Upper lobe of right lung (tissue), 1 donor: ENCODE results near the gene MARCKSL1. TPM values are rescaled to one million over a fixed set of nuclear protein-coding genes. Genes with fewer than 3 reads are reported as not detected.
"Not testable (repeated sequence)": the region's sequence is repeated elsewhere in the genome, so short reads cannot be mapped to it uniquely, and the experiment has no call there.

ENCODE experiments used
- ATAC-seq: fragments of 200-7000 bp; cut with Tn5 transposase; one replicate; pipeline ENCODE4 v1.9.1; 2020; ENCODE audit warnings: mild to moderate bottlenecking, moderate library complexity
- DNase-seq: peaks from one replicate; pipeline ENCODE4 v3.0.0-alpha.2; 2020
- H3K27ac ChIP-seq: fragments of 200-600 bp; one replicate; pipeline ENCODE4 v1.8.0; 2022
- H3K27me3 ChIP-seq: fragments of 200-600 bp; one replicate; pipeline ENCODE4 v1.8.0; 2022; ENCODE audit warnings: mild to moderate bottlenecking
- H3K36me3 ChIP-seq: fragments of 200-600 bp; one replicate; pipeline ENCODE4 v1.8.0; 2022
- H3K4me1 ChIP-seq: fragments of 200-600 bp; one replicate; pipeline ENCODE4 v1.8.0; 2022
- H3K4me3 ChIP-seq: fragments of 200-600 bp; one replicate; pipeline ENCODE4 v1.8.0; 2022; ENCODE audit warnings: mild to moderate bottlenecking
- H3K9me3 ChIP-seq: fragments of 200-600 bp; one replicate; pipeline ENCODE4 v1.8.0; 2022
- intact Hi-C: fragments of 100-400 bp; cut with DNase I; formaldehyde crosslinking; loops from one replicate; pipeline ENCODE4 v1.11.0; 2022
- total RNA-seq: library from RNA; stranded (reverse); fragmentation: NEBNext Ultra II Directional; extraction: Animal tissue kit (Norgen Biotek cat#: 25700); gene quantifications from one replicate; pipeline ENCODE4 v1.2.1, GENCODE V29; 2021
- TF ChIP-seq, protein P1 (sequence below): fragments of 200-600 bp; IDR thresholded peaks from one replicate; pipeline ENCODE4 v1.8.0; 2022; ENCODE audit warnings: antibody characterized with exemption
- donor health status: DM: no; HTN: yes; CAD: no; lungs with severe emphysema.

Gene MARCKSL1
- total RNA-seq, 1 donor from 2014 or later = 44.5 TPM

DNA sequence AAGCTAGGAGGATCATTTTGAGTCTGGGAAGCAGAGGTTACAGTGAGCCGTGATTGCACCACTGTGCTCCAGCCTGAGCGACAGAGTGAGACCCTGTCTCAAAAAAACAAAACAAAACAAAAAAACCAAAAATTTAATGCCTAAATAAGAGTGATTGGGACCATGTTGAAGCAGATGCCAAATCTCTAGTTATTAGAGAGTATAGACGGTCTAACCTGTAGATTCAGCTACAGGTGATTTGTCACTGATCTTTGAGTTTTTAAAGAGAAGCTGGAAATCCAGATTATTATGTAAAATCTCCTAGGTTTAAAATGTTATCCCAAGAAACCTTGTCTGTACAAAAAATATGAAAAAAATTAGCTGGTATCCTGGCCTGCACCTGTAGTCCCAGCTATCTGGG, 32.7 kb downstream of the MARCKSL1 start:
- no peak overlapping the region for H3K27ac ChIP-seq
- no peaks in the 10 kb centered on the region for H3K9me3 ChIP-seq
- intact Hi-C loops = no loop called here
- H3K36me3 ChIP-seq = peaks cover 41% of the 10 kb centered on the region
- no peaks in the 10 kb centered on the region for H3K27me3 ChIP-seq
- TF ChIP-seq, protein P1, sequence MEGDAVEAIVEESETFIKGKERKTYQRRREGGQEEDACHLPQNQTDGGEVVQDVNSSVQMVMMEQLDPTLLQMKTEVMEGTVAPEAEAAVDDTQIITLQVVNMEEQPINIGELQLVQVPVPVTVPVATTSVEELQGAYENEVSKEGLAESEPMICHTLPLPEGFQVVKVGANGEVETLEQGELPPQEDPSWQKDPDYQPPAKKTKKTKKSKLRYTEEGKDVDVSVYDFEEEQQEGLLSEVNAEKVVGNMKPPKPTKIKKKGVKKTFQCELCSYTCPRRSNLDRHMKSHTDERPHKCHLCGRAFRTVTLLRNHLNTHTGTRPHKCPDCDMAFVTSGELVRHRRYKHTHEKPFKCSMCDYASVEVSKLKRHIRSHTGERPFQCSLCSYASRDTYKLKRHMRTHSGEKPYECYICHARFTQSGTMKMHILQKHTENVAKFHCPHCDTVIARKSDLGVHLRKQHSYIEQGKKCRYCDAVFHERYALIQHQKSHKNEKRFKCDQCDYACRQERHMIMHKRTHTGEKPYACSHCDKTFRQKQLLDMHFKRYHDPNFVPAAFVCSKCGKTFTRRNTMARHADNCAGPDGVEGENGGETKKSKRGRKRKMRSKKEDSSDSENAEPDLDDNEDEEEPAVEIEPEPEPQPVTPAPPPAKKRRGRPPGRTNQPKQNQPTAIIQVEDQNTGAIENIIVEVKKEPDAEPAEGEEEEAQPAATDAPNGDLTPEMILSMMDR = no peak
- no peaks in the 10 kb centered on the region for H3K4me1 ChIP-seq
- ATAC-seq (no peak), DNase-seq (no peak)
- H3K4me3 ChIP-seq = no peak overlapping the region

DNA sequence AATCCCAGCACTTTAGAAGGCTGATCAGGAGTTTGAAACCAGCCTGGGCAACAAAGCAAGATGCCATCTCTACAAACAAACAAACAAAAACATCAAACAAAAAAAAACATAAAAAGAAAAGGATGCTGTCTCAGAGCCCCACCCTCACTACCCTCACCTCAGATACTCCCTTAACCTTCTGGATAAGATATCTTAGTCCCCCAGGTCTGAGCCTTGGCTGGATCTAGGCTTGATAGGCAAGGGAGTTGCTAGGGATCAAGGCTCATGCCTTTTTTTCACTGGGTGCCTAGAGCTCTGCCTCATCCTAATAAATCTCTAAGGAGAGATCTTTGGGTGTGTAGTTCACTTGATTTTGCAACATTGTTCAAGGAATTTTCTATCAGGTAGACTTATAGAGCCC, 36.7 kb downstream of the MARCKSL1 start:
- Histone ChIP-seq H3K9me3 (no peaks in the 10 kb centered on the region), H3K27me3 (no peaks in the 10 kb centered on the region), H3K36me3 (peaks cover 18% of the 10 kb centered on the region), H3K27ac (no peak overlapping the region), H3K4me1 (no peaks in the 10 kb centered on the region), H3K4me3 (no peak overlapping the region)
- ATAC-seq = no peak
- TF ChIP-seq, protein P1 = no peak
- intact Hi-C loops = loop anchor here (10.0 kb wide), 1 partner anchor 55 kb away; the partner anchor contains the start of gene FAM167B
- no peak for DNase-seq

DNA sequence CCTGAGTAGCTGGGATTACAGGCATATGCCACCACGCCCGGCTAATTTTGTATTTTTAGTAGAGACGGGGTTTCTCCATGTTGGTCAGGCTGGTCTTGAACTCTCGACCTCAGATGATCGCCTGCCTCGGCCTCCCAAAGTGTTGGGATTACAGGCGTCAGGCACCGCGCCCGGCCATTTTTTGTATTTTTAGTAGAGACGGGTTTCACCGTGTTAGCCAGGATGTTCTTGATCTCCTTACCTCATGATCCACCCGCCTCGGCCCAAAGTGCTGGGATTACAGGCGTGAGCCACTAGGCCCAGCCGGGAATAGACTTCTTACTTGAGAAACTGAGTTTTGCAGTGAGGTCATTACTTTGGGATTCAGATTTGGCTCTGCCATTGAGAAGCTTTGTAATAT, 37.8 kb downstream of the MARCKSL1 start:
- intact Hi-C loops = loop anchor here (10.0 kb wide), 1 partner anchor 53 kb away; the partner anchor contains the start of gene FAM167B
- not testable (repeated sequence) for H3K4me1 ChIP-seq, ATAC-seq, DNase-seq, H3K9me3 ChIP-seq, H3K36me3 ChIP-seq, H3K27ac ChIP-seq, H3K27me3 ChIP-seq, H3K4me3 ChIP-seq

DNA sequence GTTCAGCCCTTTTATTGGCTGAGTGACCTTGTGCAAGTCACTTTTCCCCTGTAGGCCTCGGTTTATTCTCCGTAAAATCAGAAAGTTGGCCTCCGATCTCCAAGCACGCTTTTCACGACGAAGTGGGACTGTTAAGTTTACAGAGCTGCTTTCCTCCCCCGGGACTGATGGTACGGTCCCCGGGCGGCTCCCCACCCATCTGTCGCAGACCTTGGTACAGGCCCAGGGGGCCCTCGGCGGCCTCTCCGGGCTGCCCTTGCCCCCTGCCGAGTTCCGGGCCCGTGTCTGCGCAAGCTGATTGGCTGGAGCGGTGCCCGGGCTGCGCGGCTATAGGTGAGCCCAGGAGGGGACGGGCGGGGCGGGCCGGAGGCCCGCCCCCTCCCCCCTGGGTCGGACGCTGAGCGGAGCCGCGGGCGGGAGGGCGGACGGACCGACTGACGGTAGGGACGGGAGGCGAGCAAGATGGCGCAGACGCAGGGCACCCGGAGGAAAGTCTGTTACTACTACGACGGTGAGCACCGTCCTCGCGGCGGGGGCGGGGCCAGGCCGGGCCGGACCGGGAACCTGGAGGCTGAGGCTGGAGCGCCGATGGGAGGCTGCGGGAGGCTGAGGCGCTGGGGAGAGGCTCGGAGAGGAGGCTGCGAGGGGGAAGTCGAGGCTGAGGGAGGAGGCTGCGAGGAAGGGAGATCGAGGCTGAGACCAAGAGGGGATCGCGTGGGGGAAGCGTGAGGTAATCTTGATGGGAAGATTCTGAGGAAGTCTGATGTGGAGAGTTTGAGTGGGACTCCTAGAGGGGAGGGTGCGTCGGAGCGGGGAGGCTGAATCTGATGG, 44.1 kb downstream of the MARCKSL1 start, which contains the start of gene HDAC1:
HDAC1 (plus strand) TSS at position 376 of the 831 bp plus-strand sequence; CDS start at position 463, 87 bp downstream.
- Histone ChIP-seq H3K9me3 (no peaks in the 10 kb centered on the region), H3K4me1 (peaks cover 14% of the 10 kb centered on the region), H3K27me3 (no peaks in the 10 kb centered on the region), H3K27ac (peak within 1 kb of the TSS; percentile 83), H3K36me3 (no peaks in the 10 kb centered on the region), H3K4me3 (peak within 1 kb of the TSS; percentile 92)
- TF ChIP-seq, protein P1 = no peak
- intact Hi-C loops = loop anchor here (10.0 kb wide), 1 partner anchor 47 kb away; the partner anchor contains the start of gene FAM167B
- ATAC-seq (peak; percentile 99), DNase-seq (peak; percentile 99)

DNA sequence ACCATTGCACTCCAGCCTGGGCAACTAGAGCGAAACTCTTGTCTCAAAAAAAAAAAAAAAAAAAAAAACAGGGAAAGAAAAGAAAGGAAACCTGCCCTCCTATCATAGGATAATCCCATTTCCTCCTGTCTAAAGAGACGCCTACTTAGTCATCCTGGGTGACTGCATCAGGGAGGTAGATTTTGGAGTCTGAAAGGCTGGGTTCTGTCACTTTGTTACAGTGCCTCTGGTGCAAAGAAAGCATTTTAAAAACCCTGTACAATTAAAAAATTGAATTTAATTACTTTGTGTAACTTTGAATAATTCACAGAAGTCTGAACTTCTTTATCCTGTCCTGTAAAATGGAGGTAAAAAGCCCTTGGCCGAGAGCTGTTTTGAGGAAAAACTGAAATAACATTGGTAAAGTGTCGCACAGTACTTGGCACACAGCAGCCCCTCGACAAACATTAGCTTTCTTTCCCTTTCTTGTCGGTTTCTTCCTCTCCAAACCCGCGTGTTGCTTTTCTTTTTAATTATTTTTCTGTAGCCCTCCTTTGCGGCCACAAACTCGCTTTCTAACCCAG, 44.8 kb downstream of the MARCKSL1 start:
- Histone ChIP-seq H3K27ac (peak overlapping the region; percentile 83), H3K4me3 (peak overlapping the region; percentile 92), H3K9me3 (no peaks in the 10 kb centered on the region), H3K36me3 (no peaks in the 10 kb centered on the region), H3K4me1 (peaks cover 14% of the 10 kb centered on the region), H3K27me3 (no peaks in the 10 kb centered on the region)
- ATAC-seq (no peak), DNase-seq (no peak)
- intact Hi-C loops = loop anchor here (10.0 kb wide), 1 partner anchor 46 kb away; the partner anchor contains the start of gene FAM167B
- TF ChIP-seq, protein P1 = no peak

DNA sequence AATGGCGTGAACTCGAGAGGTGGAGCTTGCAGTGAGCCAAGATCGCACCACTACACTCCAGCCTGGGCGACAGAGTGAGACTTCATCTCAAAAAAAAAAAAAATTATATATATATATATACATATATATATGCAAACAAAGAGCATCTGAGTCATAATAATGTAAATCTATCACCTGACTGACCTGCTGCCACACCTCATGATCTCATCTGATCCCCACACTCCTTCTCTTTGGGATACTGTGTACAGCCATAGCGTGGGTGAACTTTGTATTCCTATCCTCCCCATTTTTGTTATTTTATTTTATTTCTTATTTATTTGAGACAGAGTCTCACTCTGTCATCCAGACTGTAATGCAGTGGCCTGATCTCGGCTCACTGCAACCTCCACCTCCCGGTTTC, 46.8 kb downstream of the MARCKSL1 start:
- no peak for DNase-seq
- Histone ChIP-seq H3K27me3 (no peaks in the 10 kb centered on the region), H3K36me3 (no peaks in the 10 kb centered on the region), H3K4me1 (peaks cover 14% of the 10 kb centered on the region), H3K4me3 (no peak overlapping the region), H3K27ac (no peak overlapping the region), H3K9me3 (no peaks in the 10 kb centered on the region)
- ATAC-seq = no peak
- intact Hi-C loops = no loop called here
- TF ChIP-seq, protein P1 = no peak
